Amygdala (tissue), 56 donors: ENCODE data around the gene COL5A1.

ENCODE experiments used
- DNase-seq, 56 donors: peaks; one replicate each; lab custom pipeline; 2025; lab: John Stamatoyannopoulos, UW

COL5A1 gene

DNA sequence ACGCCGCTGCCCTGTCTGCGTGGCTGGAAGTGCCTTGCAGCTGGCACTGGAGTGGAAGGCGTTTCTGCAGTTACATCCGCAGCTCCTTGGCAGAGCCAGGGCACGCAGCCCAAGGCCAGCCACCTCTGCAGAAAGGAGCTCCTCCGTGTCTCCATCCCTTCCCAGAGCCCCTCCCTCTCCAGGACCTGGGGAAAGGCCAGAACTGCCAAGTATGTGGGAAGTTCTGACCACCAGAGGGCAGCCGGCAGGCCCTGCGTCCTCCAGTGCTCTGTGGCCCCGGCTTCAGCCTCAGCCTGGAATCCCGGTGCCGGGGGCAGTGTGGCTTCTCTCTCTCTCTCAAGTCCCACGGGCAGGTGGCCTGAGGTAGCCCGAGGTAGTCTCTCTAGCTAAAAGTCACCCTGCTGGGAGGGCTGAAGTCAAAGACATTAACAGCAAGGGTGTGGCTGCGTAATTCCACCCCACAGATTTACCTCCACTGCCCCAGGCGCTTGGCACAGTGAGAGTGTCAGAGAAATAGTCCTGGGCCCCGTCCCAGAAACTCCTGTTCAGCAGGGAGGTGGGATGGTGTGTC lies 137.3 kb downstream of the COL5A1 start:
- DNase-seq: peak in 20 of 56 donors; percentile 12 to 68 (median 37)

DNA sequence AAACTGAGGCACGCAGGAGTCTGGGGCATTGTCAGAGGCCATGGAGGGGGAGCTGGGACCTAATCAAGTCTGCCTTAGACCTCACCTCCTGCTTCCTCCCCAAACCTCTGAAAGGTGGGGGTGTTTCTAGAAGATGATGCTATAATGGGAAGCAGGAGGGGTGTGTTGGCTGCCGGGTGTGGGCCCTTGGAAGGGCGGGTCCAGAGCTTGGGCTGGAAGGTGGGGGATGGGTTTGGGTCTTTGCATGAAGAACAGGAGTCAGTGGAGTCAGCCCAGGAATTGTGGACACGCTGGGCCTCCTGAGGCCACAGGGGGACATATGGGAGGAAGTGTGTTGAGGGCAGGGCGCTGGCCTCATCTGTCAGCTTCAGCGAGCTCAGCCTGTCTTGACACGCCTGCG lies 138.0 kb downstream of the COL5A1 start:
- DNase-seq: no peak

DNA sequence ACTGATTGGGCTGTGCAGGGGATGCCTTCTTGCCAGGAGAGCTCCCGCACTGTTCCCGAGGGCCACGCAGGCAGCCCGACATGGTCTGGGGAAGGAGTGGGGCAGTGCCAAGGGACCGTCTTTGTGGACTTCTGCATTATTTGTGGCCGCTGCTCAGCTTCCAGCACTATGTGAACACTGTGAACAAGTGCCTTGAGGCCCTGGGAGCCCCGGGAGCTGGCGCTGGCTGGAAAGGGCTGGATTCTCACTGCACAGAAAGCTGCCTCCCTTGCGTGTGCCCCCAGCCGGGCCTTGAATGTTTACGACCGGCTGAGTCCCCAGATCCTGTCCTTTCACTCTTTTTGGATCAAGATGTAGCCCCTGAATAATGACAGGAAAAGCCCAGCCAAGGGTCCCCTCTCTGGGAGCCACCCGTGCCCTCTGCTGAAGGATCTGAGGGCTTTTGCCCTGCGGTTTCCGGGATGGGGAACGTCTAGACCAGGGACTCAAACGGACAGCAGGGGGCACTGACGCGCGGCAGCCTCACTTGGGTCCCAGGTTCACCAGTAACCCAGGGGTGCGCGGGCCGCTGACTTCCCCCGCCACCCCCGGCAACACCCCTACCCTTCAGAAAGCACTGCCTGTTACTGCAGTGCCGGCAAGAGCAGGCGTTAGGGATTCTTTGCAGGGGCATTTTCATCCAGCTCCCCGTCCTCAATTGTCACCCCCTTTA lies 140.1 kb downstream of the COL5A1 start:
- no peak for DNase-seq

DNA sequence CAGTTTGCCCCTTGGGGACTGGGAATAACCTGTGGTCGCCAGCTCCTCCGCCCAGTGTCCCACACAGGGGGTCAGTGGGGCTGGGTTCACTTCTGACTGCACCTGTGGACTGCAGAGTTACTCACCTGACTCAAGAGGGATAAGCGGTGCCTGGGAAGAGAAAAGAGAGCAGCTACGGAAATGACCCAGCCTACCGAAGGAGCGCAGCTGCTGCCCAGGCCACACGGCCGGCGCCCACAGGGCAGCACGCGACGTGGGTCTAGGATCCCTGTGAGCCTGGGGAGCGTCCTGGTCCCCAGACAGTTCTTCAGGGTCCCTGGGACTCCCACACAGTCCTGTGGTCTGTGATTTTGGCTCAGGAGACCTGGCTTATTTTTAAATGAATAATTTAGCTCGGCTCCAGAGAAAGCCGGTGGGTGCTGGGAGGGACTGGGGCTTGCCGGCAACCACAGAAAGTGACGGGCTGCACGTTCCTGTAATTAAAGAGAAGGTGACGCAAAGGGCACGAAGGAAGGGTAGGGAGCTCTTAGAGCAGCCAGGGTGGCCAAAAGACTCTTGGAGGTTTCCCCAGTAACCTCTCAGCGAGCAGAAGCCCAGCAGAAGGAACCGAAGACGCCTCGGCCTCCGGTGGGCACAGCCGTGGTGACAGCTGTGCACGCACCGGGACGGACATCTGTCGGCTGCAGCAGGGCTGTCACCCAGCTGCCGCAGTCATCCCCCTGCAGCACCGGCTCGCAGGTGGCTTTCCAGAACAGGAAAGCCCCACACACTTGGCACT lies 141.5 kb downstream of the COL5A1 start:
- DNase-seq: no peak

DNA sequence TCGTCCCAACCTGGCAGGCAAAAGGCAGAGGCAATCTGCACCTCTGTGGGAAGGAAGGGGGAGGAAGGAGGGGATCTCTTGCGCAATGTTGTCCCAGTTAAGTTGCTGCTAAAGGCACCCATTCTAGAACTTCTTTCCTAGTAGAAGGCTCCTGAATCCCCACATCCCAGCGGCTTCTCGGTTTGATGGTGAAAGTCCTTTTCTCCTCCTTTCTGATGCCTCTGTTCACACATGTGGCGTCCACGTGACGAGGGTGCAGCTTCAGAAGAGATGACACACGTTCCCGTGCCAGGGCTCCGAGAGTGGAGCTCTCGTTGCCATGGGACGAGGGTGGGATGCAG lies 142.1 kb downstream of the COL5A1 start:
- peak in 1 of 56 donors; percentile 19 for DNase-seq

DNA sequence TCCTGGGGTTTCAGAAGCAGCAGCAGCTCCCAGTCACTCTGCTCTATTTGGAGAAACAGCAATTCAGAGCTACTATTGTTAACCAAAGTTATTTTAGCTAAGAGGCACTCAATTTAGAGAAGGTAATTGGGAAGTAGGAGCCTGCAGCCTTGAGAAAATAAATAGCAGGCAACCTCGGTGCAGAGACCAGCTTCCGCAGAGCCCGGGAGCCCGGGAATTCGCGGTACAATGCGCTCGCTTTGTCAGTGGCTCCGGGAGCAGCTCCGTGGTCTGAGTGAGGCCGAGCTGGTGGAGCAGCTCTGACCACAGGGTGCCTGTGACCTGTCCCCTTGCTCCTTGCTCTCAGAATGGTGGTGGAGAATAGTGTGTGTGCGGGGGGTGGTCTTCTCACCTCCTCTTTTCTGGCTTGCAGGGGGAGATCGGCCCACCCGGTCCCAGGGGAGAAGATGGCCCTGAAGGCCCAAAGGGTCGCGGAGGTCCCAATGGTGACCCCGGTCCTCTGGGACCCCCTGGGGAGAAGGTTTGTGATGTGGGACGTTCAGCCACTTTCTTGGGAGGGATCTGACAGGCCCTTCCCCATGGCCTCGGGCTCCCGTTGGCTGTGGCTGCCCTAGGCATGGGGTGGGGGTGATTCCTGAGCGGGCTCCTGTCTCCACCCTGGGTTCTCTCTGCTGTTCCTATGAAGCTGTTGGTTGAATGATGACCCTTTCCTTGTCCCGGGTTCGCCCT lies 143.1 kb downstream of the COL5A1 start:
- DNase-seq: no peak

DNA sequence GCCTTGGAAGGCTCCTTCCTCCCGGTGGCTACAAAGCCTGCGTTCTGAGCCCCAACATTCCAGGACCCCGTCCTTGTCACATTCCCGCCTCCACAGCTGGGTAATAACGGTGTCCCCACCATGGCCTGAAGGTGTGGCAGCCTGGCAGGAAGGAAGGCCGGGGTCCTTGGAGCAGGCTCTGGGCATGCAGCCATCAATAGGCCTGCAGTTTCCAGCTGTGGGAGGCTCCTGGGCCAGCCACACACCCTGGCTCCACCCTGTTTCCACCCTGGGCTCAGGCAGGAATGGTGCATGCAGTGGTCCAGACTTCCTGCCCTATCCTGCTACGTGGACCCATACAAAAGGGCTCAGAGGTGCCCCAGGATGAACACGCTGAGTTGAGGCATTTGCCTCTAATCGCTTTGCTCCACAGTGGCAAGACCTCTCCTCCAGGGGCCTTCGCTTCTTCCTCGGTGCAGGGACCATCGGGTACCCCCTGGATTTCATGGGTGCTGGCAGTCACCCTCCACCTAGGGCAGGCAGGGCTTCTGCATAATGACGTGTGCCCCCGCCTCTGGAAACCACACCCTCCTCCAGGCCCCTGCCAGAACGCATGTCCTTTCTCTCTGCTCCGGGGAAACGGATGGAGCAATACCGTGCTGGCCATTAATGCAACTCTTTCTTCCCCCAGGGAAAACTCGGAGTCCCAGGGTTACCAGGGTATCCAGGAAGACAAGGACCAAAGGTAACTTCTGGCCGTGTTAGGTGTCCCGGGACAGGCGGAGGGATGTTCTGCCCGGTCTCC lies 143.9 kb downstream of the COL5A1 start:
- no peak for DNase-seq

DNA sequence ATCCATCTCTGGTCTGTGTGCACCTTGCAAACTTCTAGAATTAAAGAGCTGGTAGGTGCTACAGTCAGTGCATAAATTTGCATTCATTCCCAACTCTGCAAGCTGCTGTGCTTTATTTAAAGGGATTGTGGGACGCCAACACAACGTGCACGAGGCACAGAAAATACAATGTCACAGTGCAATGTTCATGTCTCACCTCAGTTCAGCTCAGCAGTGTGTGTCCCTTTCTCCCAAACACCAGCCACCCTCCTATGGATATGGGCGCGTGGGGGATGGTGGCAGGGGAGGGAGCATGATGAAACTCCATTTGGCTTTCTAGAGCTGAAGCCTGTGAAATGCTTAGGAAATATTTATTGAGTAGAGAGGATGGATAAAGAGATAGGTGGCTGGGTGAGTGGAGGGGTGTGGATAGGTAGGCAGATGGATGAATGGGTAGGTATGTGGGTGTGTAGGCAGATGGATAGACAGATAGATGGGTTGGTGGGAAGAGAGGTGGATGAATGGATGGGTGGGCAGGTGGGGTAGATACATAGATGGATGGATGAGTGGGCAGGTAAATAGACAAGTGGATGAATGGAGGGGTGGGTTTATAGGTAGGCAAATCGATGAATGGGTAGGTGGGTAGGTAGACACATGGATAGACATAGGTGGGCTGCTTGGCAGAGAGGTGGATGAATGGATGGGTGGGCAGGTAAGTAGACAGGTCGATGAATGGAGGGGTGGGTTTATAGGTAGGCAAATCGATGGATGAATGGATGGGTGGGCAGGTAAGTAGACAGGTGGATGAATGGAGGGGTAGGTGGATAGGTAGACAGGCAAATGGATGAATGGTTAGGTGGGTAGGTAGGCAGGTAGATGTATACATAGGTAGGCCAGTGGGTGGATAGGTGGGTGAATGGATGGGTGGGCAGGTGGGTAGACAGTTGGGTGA lies 146.3 kb downstream of the COL5A1 start:
- no peak for DNase-seq

DNA sequence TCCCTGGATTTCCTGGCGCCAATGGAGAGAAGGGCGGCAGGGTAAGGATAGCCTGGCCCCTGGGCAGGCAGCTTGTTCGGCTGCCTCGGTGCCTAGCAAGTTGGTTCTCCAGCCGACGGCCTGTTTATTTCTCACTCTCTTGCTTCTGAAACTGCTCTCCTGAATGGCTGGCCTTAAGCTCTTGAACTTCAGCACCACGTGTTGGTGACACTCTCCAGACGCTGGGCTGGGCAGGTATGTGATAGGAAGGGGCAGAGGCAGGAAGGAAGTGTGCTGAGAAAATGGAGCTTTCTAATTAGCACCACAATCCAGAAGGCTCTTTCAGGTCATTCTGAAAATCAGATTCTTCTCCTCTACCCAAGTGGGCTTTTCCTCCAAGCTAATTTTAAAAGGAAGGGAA lies 147.6 kb downstream of the COL5A1 start:
- DNase-seq: no peak

DNA sequence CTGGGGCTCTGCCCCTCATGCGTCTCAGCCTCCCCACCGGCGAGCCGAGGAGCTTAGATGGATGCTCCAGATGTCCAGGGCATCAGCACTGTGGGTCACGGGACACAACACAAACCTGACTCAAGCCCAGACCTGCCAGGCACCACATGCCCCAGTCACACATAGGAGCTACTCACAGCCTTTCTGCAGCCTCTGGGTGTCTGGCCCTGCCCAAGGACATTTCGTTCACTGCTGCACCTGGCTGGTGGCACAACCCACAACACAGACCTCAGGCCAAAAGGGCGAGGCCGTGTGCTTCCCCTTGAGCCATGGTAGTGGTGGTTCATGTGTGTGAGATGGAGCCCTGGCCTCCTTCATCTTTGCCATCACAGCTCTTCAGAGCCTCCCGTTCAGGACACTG lies 149.4 kb downstream of the COL5A1 start:
- no peak for DNase-seq

DNA sequence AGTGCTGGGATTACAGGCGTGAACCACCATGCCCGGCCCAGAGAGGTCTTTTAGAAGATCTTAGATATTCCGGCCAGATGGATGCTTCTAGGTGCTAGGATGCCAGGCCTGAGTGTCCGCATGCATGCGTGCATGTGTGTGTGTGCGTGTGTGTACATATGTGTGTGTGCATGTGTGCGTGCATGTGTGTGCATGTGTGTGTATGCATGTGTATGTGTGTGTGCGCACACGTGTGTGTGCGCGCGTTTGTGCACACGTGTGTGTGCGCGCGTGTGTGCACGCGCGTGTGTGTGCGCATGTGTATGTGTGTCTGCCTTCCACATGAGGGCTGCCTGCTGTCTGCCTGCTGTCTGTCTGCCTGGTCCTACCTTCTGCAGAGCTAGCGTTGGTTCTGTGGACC lies 151.0 kb downstream of the COL5A1 start:
- no peak for DNase-seq

DNA sequence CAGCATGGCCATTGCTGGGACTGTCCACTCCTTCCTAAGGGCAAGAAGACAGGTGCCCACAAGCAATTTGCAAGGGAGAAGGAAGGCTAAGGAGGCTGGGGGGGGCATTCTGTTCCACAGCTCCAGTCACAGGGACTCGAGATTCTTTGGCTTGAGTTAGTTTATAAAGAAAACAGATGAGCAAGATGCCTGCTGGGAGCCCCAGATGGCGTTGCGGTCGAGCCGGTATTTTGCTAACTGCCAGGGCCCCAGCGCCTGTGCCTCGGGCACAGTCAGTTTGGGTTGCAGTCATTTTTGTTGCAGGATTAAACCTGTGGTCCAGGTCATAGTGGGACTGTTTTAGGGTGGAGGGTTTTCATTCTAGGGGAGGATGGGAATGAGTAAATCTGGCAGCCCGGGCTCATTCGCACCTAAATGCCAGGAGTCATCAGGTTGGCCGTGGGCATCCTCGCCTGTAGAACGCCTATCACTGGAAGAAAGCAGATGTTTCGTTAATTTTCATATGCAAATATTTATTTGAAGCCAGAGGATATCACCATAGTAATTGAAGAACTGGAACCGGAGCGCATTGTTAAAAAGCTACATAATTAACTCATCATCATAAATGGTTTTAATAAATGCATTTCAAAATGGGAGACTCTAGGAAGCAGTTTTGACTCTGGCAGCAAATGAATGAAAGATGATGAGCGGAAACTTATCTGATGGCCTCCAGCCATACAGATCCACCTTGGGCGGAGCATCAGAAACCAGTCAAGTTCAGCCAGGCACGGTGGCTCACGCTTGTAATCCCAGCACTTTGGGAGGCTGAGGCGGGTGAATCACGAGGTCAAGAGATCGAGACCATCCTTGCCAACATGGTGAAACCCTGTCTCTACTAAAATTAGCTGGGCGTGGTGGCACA lies 151.9 kb downstream of the COL5A1 start:
- DNase-seq: no peak

DNA sequence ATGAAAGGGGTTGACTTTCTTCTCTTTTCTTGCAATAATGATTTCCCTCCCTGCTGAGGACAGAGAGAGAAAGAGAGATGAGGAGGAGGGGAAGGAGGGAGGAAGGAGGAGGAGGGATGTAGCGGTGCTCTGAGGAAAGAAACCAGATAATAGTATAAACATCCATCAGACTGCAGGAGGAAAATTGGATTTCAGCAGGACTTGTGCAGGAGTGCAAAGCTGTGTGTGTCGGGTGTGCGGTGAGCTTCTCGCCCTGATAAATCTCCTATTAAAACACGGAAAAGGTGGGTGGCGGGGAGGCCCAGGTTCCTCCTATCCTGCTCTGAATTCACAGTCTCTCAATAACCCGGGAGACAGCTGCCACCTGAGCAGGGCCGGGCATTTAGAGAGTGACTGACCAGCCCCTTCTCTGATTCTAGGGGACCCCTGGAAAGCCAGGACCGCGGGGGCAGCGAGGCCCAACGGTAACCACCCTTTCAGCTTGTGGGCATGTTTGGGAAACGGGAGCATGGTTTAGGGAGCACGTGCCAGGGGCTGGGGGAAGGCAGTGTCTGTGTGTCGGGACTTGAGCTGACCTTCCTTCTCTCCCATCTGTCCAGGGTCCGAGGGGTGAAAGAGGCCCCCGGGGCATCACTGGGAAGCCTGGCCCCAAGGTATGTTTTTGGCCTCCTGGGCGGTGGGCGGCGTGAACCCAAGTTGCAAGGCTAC lies 153.2 kb downstream of the COL5A1 start:
- no peak for DNase-seq

DNA sequence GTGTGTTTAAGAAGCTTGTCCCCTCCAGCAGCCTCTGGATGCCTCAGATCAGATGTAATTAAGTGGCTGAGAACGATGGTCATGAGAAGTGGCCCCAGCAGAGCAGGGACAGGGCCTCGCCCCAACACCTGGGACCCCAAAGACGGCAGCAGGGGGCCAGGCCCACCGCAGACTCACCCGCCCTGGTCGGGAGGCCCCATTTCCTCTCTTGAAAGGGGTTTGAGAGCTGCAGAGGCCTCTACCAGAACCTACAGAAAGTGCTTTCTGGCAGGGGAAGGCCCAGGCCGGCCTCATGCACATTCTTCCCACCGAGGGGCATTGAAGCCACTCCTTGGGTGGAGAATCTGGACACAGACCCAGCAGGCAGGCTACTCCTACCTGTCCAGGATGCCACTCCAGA lies 153.8 kb downstream of the COL5A1 start:
- no peak for DNase-seq

DNA sequence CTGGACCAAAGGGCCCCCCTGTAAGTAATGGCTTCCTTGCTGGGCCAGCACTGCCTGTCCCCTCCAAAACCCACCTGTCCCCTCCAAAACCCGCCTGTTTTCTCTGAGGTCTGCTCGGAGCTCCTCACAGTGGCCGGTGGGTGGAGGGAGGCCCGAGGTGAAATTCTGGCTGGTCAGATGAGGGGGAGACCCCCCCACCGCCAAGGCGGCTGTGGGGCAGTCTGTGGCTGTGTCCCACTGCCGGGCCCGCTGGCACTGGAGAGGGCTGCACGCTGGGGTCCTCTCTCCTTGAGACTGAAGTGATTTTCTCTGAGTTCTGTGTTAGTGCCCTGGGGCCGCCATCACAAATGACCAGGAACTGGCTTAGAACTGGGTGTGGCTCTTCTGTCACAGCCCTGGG lies 155.3 kb downstream of the COL5A1 start:
- DNase-seq: no peak

DNA sequence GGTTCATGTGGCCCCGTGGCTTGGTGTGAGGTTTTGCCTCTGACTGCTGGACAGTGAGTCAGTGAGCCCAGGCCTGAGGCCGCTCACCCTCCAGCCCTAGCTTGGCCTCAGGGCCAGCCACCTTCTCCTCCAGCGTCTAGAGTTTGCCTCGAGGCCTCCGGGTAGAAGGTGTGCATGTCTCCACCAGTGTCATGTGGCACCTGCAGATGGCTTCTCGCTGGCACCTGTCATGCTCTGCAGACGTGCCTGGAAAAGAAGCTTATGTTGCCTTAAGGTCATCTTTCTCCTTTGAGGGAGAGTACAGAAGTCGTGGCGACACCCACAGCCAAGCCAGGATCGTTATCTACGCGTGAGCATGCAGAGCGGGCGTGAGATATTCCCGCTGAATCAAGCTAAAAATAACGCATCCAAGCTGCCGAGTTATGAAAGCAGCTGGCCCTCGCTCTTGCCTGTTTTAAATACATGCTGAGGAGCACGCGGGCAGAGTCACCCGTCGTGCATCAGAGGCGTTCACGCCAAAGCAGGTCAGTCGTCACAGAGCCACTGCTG lies 159.3 kb downstream of the COL5A1 start:
- DNase-seq: peak in 24 of 56 donors; percentile 5 to 54 (median 18)

DNA sequence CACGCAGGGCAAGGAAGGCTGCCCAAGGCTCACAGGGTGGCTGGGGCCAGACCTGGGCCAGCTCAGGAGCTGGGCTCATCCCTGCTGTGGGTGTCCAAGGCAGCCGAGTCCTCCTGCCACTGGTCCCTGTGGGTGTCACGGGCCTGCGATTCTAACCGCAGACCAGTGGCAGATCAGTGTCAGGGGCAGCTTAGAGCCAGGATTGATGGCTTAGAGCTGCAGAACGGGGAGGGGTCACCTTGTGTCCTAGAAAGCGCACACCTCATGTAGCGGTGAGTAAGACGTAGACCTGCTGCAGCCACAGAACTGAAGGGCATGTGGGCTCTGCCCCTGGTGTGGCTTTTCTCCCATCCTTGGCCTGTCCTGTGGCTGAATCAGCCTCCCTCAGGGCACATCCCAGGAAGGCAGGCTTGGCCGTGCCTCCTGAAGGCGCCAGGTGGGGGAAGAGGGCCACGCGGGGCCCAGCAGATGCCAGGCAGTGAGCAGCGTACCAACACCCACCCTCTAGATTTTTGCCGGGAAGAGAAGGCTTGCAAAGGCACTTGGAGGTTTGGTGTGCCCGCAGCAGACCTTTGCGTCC lies 160.7 kb downstream of the COL5A1 start:
- DNase-seq: no peak
